ENCODE data around the gene CYBB. TPM values are rescaled to one million over a fixed set of nuclear protein-coding genes. Genes with fewer than 3 reads are reported as not detected.

Gene CYBB
- total RNA-seq, 1 experiment from 2014 or later = 0.40 TPM

GRCh38 chrX:37755025-37755424 lies 24.8 kb upstream of the CYBB start:
- Histone ChIP-seq H3K4me2 (ENCODE audit: low read length) (no peak overlapping the region), H3K4me1 (ENCODE audit: insufficient read depth, low read length) (no peaks in the 10 kb centered on the region), H3K9me2 (replicated peaks; ENCODE audit: low read length) (no peaks in the 10 kb centered on the region), H3K4me3 (ENCODE audit: low read length) (no peak overlapping the region), H4K20me1 (ENCODE audit: low read length) (no peaks in the 10 kb centered on the region), H3K9me3 (ENCODE audit: low read length) (no peaks in the 10 kb centered on the region), H2AFZ (ENCODE audit: low read length) (no peak overlapping the region), H3F3A (ENCODE audit: low read length, unreplicated experiment) (no peaks in the 10 kb centered on the region), H3K79me2 (ENCODE audit: low read length) (no peaks in the 10 kb centered on the region), H3K9ac (ENCODE audit: low read length) (no peak overlapping the region), H3K36me3 (ENCODE audit: low read depth, low read length) (no peaks in the 10 kb centered on the region), H3K27me3 (ENCODE audit: low read length) (no peaks in the 10 kb centered on the region), H3K27ac (ENCODE audit: low read length) (no peak overlapping the region)
- POLR2A ChIA-PET (ENCODE audit: unreplicated experiment) = no interaction called here
- ATAC-seq (no peak), DNase-seq (no peak)
- CTCF ChIA-PET = no interaction called here
- no TSS peak for BruUV-seq (replicated peaks)
- TF ChIP-seq EZH2 (IDR thresholded peaks at IDR 0.05; ENCODE audit: low read length, unreplicated experiment) (no peak), CTCF (conservative IDR thresholded peaks at IDR 0.05; ENCODE audit: low read depth, low read length) (no peak), EZH2phosphoT487 (IDR thresholded peaks at IDR 0.05; ENCODE audit: borderline replicate concordance, low read length) (no peak)
- intact Hi-C loops (cut with micrococcal nuclease) = no loop called here

GRCh38 chrX:37757082-37757481 lies 22.8 kb upstream of the CYBB start:
- no peaks in the 10 kb centered on the region for H3K27me3 ChIP-seq (ENCODE audit: low read length)
- TF ChIP-seq CTCF (conservative IDR thresholded peaks at IDR 0.05; ENCODE audit: low read depth, low read length) (no peak), EZH2phosphoT487 (IDR thresholded peaks at IDR 0.05; ENCODE audit: borderline replicate concordance, low read length) (no peak), EZH2 (IDR thresholded peaks at IDR 0.05; ENCODE audit: low read length, unreplicated experiment) (no peak)
- no peak overlapping the region for H3K27ac ChIP-seq (ENCODE audit: low read length)
- H3K4me2 ChIP-seq (ENCODE audit: low read length) = no peak overlapping the region
- H2AFZ ChIP-seq (ENCODE audit: low read length) = no peak overlapping the region
- H3K9me3 ChIP-seq (ENCODE audit: low read length) = no peaks in the 10 kb centered on the region
- no peaks in the 10 kb centered on the region for H3K4me1 ChIP-seq (ENCODE audit: insufficient read depth, low read length)
- H3K9ac ChIP-seq (ENCODE audit: low read length) = no peak overlapping the region
- no peak for ATAC-seq
- H3K36me3 ChIP-seq (ENCODE audit: low read depth, low read length) = no peaks in the 10 kb centered on the region
- no peak for DNase-seq
- intact Hi-C loops (cut with micrococcal nuclease) = no loop called here
- POLR2A ChIA-PET (ENCODE audit: unreplicated experiment) = no interaction called here
- BruUV-seq (replicated peaks) = no TSS peak
- H3K9me2 ChIP-seq (replicated peaks; ENCODE audit: low read length) = no peaks in the 10 kb centered on the region
- no peaks in the 10 kb centered on the region for H3K79me2 ChIP-seq (ENCODE audit: low read length)
- no peak overlapping the region for H3K4me3 ChIP-seq (ENCODE audit: low read length)
- CTCF ChIA-PET = no interaction called here
- no peaks in the 10 kb centered on the region for H4K20me1 ChIP-seq (ENCODE audit: low read length)
- H3F3A ChIP-seq (ENCODE audit: low read length, unreplicated experiment) = no peaks in the 10 kb centered on the region

- H3K27me3 ChIP-seq (ENCODE audit: low read length) = no peaks in the 10 kb centered on the region
- TF ChIP-seq EZH2phosphoT487 (IDR thresholded peaks at IDR 0.05; ENCODE audit: borderline replicate concordance, low read length) (no peak), EZH2 (IDR thresholded peaks at IDR 0.05; ENCODE audit: low read length, unreplicated experiment) (no peak), CTCF (conservative IDR thresholded peaks at IDR 0.05; ENCODE audit: low read depth, low read length) (no peak)
- no peaks in the 10 kb centered on the region for H3F3A ChIP-seq (ENCODE audit: low read length, unreplicated experiment)
- DNase-seq = no peak
- H3K36me3 ChIP-seq (ENCODE audit: low read depth, low read length) = no peaks in the 10 kb centered on the region
- CTCF ChIA-PET = no interaction called here
- H3K9me3 ChIP-seq (ENCODE audit: low read length) = no peaks in the 10 kb centered on the region
- H3K4me2 ChIP-seq (ENCODE audit: low read length) = no peak overlapping the region
- H3K4me3 ChIP-seq (ENCODE audit: low read length) = no peak overlapping the region
- H3K9me2 ChIP-seq (replicated peaks; ENCODE audit: low read length) = no peaks in the 10 kb centered on the region
- no peak for ATAC-seq
- H2AFZ ChIP-seq (ENCODE audit: low read length) = no peak overlapping the region
- no peaks in the 10 kb centered on the region for H4K20me1 ChIP-seq (ENCODE audit: low read length)
- POLR2A ChIA-PET (ENCODE audit: unreplicated experiment) = no interaction called here
- H3K4me1 ChIP-seq (ENCODE audit: insufficient read depth, low read length) = no peaks in the 10 kb centered on the region
- no TSS peak for BruUV-seq (replicated peaks)
- intact Hi-C loops (cut with micrococcal nuclease) = no loop called here
- H3K9ac ChIP-seq (ENCODE audit: low read length) = no peak overlapping the region
- no peak overlapping the region for H3K27ac ChIP-seq (ENCODE audit: low read length)
- H3K79me2 ChIP-seq (ENCODE audit: low read length) = no peaks in the 10 kb centered on the region
These were observed 20.5 kb upstream of the CYBB start for GRCh38 chrX:37759351-37759750.

Data from PC-3 (cell line).